Activated gamma-delta T cell (primary cell): ENCODE data around the gene MTG2.

ENCODE experiments used
- DNase-seq: peaks from one replicate; lab custom pipeline; 2025; lab: John Stamatoyannopoulos, UW

Gene MTG2

GRCh38 chr20:62203378-62204030 is 20.7 kb downstream of the MTG2 start:
- no peak for DNase-seq

- DNase-seq = no peak
Observed at GRCh38 chr20:62205618-62206387, 23.0 kb downstream of the MTG2 start.

GRCh38 chr20:62206388-62206775 is 23.6 kb downstream of the MTG2 start:
- DNase-seq = no peak

- DNase-seq = no peak
Observed at GRCh38 chr20:62208061-62208794, 25.4 kb downstream of the MTG2 start.

GRCh38 chr20:62208795-62209755 is 26.2 kb downstream of the MTG2 start:
- DNase-seq = no peak

- no peak for DNase-seq
Observed at GRCh38 chr20:62209850-62210495, 27.1 kb downstream of the MTG2 start.

- DNase-seq = no peak
Observed at GRCh38 chr20:62210496-62210855, 27.6 kb downstream of the MTG2 start.

- no peak for DNase-seq
Observed at GRCh38 chr20:62211216-62211615, 28.4 kb downstream of the MTG2 start.

- DNase-seq = no peak
Observed at GRCh38 chr20:62211769-62212288, 29.0 kb downstream of the MTG2 start.

GRCh38 chr20:62212299-62212698 is 29.5 kb downstream of the MTG2 start:
- no peak for DNase-seq

- no peak for DNase-seq
Observed at GRCh38 chr20:62214067-62214466, 31.2 kb downstream of the MTG2 start.

GRCh38 chr20:62215020-62215990 is 32.5 kb downstream of the MTG2 start:
- DNase-seq = no peak

- DNase-seq = no peak
Observed at GRCh38 chr20:62215991-62216635, 33.3 kb downstream of the MTG2 start.

- DNase-seq = no peak
Observed at GRCh38 chr20:62216636-62217566, 34.1 kb downstream of the MTG2 start.

GRCh38 chr20:62217913-62218773 is 35.3 kb downstream of the MTG2 start:
- DNase-seq = no peak

GRCh38 chr20:62219101-62219991 is 36.5 kb downstream of the MTG2 start:
- no peak for DNase-seq
